Smooth muscle cell (in vitro differentiated cells): ENCODE results near the gene SPATS2L. TPM values are rescaled to one million over a fixed set of nuclear protein-coding genes. Genes with fewer than 3 reads are reported as not detected.

Source experiments
- DNase-seq: peaks from one replicate; lab custom pipeline; 2025; ENCODE audit not compliant: unreplicated experiment; lab: John Stamatoyannopoulos, UW
- H2AFZ ChIP-seq: fragments of 200-600 bp; sonication (generic); 2 replicates; pipeline ENCODE4 v1.6.0; 2016; ENCODE audit warnings: antibody characterized with exemption, low read depth, mild to moderate bottlenecking
- H3F3A ChIP-seq: fragments of 200-600 bp; sonication (generic); 2 replicates; pipeline ENCODE4 v1.6.0; 2017; ENCODE audit warnings: antibody characterized with exemption, low read depth
- H3K27ac ChIP-seq: fragments of 200-600 bp; sonication (generic); 2 replicates; pipeline ENCODE4 v1.5.1; 2016; ENCODE audit warnings: low read depth, mild to moderate bottlenecking
- H3K27me3 ChIP-seq: fragments of 200-600 bp; sonication (generic); 2 replicates; pipeline ENCODE4 v1.6.1; 2016; ENCODE audit warnings: low read depth, mild to moderate bottlenecking
- H3K36me3 ChIP-seq: fragments of 200-600 bp; sonication (generic); 2 replicates; pipeline ENCODE4 v1.5.1; 2016; ENCODE audit warnings: low read depth
- H3K4me1 ChIP-seq: fragments of 200-600 bp; sonication (generic); 2 replicates; pipeline ENCODE4 v1.5.1; 2016; ENCODE audit warnings: low read depth
- H3K4me2 ChIP-seq: fragments of 200-600 bp; sonication (generic); 2 replicates; pipeline ENCODE4 v1.6.0; 2016; ENCODE audit warnings: mild to moderate bottlenecking
- H3K4me3 ChIP-seq: fragments of 200-600 bp; sonication (generic); 2 replicates; pipeline ENCODE4 v1.5.1; 2016; ENCODE audit warnings: mild to moderate bottlenecking
- H3K79me2 ChIP-seq: fragments of 200-600 bp; sonication (generic); 2 replicates; pipeline ENCODE4 v1.6.0; 2016; ENCODE audit warnings: low read depth, mild to moderate bottlenecking
- H3K9ac ChIP-seq: fragments of 200-600 bp; sonication (generic); 2 replicates; pipeline ENCODE4 v1.6.0; 2016; ENCODE audit warnings: low read depth
- H3K9me3 ChIP-seq: fragments of 200-600 bp; sonication (generic); replicated peaks from 2 replicates; pipeline ENCODE4 v1.5.1; 2016; ENCODE audit warnings: low read depth
- H4K20me1 ChIP-seq: fragments of 200-600 bp; sonication (generic); 2 replicates; pipeline ENCODE4 v1.6.0; 2016; ENCODE audit warnings: low read depth
- WGBS: methylation state at CpG from one replicate; pipeline ENCODE4 v1.1.7; 2016; ENCODE audit warnings: low lambda C conversion rate; 5-methylcytosine and 5-hydroxymethylcytosine counted together
- polyA plus RNA-seq: library from polyadenylated mRNA; unstranded; fragments of >200 nt; fragmentation: Nextera tagmentation; extraction: Ambion mirVana; gene quantifications from 2 replicates; pipeline ENCODE4 v1.2.1, GENCODE V29; 2016
- total RNA-seq: library from RNA; depleted of rRNA; stranded (reverse); fragments of >200 nt; gene quantifications from 2 replicates; pipeline ENCODE4 v1.2.3, GENCODE V29; 2014
- TF ChIP-seq, protein P1 (sequence below): fragments of 200-600 bp; sonication (generic); IDR thresholded peaks from 2 replicates; pipeline ENCODE4 v1.5.1; 2017; ENCODE audit warnings: borderline replicate concordance, mild to moderate bottlenecking, antibody characterized with exemption; ENCODE audit not compliant: insufficient read depth, poor library complexity, severe bottlenecking

Gene SPATS2L
- total and polyA plus RNA-seq, 2 experiments from 2014 or later, result 356 to 432 TPM

DNA sequence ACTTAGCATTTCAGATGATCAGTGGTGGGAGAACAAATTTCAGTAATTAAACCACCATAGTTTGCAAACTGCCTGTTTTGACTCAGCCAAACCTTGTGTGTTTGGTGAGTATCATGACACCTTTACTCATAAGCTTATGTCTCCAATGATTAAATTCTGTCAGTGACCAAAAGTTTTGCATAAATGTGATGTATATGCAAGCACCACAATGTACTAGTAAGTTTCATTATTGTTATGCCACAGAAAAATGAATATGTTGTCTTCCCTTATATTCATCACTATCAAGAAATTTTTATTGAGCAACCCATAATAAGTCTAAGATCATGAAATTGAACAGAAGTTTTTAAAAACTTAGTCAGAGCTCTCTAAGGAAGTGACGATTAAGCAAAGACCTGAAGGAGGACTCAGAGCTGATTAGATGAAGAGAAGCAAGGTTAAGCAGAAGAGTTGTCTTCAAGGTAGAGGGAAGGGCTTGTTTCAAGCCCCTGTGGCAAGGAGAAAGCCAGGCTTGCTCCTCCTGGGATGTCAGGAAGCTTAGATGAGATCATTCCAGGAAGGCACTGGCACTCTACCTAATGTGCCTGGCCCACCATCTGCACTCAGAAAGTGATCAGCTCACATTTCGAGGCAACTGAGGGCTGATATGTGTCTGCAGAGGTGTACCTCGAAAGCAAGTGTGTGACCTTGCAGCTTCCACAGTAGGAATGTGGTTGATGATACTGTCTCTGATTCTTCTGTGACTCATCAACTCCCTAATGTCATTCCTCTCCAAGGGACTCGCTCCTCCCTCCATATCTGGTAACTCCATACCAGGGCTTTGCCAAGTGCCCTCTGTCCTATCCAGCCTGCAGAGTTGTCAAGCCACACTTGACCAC is 148.7 kb downstream of the SPATS2L start:
- TF ChIP-seq, protein P1, sequence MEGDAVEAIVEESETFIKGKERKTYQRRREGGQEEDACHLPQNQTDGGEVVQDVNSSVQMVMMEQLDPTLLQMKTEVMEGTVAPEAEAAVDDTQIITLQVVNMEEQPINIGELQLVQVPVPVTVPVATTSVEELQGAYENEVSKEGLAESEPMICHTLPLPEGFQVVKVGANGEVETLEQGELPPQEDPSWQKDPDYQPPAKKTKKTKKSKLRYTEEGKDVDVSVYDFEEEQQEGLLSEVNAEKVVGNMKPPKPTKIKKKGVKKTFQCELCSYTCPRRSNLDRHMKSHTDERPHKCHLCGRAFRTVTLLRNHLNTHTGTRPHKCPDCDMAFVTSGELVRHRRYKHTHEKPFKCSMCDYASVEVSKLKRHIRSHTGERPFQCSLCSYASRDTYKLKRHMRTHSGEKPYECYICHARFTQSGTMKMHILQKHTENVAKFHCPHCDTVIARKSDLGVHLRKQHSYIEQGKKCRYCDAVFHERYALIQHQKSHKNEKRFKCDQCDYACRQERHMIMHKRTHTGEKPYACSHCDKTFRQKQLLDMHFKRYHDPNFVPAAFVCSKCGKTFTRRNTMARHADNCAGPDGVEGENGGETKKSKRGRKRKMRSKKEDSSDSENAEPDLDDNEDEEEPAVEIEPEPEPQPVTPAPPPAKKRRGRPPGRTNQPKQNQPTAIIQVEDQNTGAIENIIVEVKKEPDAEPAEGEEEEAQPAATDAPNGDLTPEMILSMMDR, result no peak
- no peak for DNase-seq
- peaks cover 26% of the 10 kb centered on the region for H3F3A ChIP-seq
- H3K9ac ChIP-seq, result no peak overlapping the region
- H3K27ac ChIP-seq, result peak overlapping the region; percentile 39
- H3K36me3 ChIP-seq, result no peaks in the 10 kb centered on the region
- no peak overlapping the region for H3K4me2 ChIP-seq
- no peaks in the 10 kb centered on the region for H3K27me3 ChIP-seq
- H3K4me1 ChIP-seq, result no peaks in the 10 kb centered on the region
- no peaks in the 10 kb centered on the region for H3K9me3 ChIP-seq
- 58% methylated on average over 4 of the region's 4 CpGs for WGBS
- no peak overlapping the region for H3K4me3 ChIP-seq
- no peak overlapping the region for H2AFZ ChIP-seq
- H4K20me1 ChIP-seq, result peaks cover 23% of the 10 kb centered on the region
- H3K79me2 ChIP-seq, result no peaks in the 10 kb centered on the region

DNA sequence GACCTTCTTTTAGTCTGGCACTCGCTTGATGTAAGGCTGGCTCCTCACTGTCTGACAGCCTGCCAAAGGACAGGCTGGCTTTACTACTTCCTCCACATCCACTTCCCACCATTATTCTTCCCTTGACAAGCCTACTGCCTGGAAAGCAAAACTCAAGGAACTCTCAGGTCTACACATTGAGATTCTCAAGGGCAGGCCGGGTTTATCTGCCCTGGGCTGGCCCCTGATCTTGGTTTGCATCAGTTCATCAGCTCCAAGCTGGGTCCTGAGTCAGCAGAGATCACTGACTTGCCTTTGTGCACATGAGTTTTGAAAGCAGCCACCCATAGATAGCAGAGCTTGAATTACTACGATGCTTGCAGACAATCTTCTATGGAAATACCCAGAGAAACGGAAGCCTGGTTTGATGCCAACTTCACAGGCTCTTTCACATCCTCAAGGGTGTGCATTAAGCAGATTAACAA is 149.5 kb downstream of the SPATS2L start:
- peak overlapping the region; percentile 14 for H3K27ac ChIP-seq
- H3K36me3 ChIP-seq, result peaks cover 3% of the 10 kb centered on the region
- H4K20me1 ChIP-seq, result peaks cover 23% of the 10 kb centered on the region
- H2AFZ ChIP-seq, result no peak overlapping the region
- no peaks in the 10 kb centered on the region for H3K4me1 ChIP-seq
- no peaks in the 10 kb centered on the region for H3K79me2 ChIP-seq
- no peak overlapping the region for H3K9ac ChIP-seq
- H3K4me3 ChIP-seq, result no peak overlapping the region
- 78% methylated on average over 4 of the region's 4 CpGs for WGBS
- H3K9me3 ChIP-seq, result no peaks in the 10 kb centered on the region
- peaks cover 24% of the 10 kb centered on the region for H3F3A ChIP-seq
- no peak overlapping the region for H3K4me2 ChIP-seq
- no peaks in the 10 kb centered on the region for H3K27me3 ChIP-seq
- DNase-seq, result no peak
- TF ChIP-seq, protein P1, result no peak

DNA sequence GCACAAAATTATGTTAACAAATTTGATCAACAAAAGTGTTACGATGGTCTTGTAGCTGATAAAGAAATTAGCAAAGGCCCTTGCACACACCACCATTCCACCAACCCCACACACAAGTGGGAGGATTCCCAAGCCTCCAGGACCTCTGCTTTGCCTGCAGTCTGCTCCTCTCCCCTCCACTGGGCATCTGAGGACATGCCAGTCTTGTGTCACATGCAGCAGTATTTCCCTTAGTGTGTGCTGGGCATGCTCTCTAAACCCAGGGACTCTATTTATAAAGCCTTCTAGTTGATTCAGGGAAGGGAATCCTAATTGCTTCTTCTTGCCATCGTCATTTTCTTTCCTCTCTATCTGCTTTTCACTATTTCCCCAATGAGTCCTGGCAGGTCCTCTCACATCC is 150.1 kb downstream of the SPATS2L start:
- no peak for DNase-seq
- Histone ChIP-seq H3K4me2 (no peak overlapping the region), H3K4me1 (no peaks in the 10 kb centered on the region), H3K9ac (no peak overlapping the region), H2AFZ (no peak overlapping the region), H3K9me3 (no peaks in the 10 kb centered on the region), H3K36me3 (peaks cover 8% of the 10 kb centered on the region), H3K27me3 (no peaks in the 10 kb centered on the region), H3F3A (peaks cover 24% of the 10 kb centered on the region), H3K27ac (peak overlapping the region; percentile 14), H3K4me3 (no peak overlapping the region), H3K79me2 (no peaks in the 10 kb centered on the region), H4K20me1 (peaks cover 23% of the 10 kb centered on the region)
- WGBS, result 91% methylated on average over 2 of the region's 2 CpGs
- TF ChIP-seq, protein P1, result no peak
